M059J (cell line): ENCODE results near the gene RPS3. TPM values are rescaled to one million over a fixed set of nuclear protein-coding genes. Genes with fewer than 3 reads are reported as not detected.
"Not testable (repeated sequence)": the region's sequence is repeated elsewhere in the genome, so short reads cannot be mapped to it uniquely, and the experiment has no call there.

ENCODE experiments used
- DNase-seq: peaks from one replicate; pipeline ENCODE4 v3.0.0-alpha.2; 2012; ENCODE audit warnings: low read depth
- total RNA-seq: library from RNA; depleted of rRNA; stranded (reverse); fragments of >200 nt; shearing (Covaris generic); gene quantifications from 2 replicates; pipeline ENCODE4 v1.2.3, GENCODE V29; 2014; rRNA removed

The RPS3 gene
- total RNA-seq, result 795 and 1,166 TPM in 2 replicates

GRCh38 chr11:75399344-75400145 lies at the start of gene RPS3:
RPS3 (plus strand) TSS chr11:75399518; CDS start chr11:75399548, 30 bp downstream.
- DNase-seq, result peak; percentile 90

GRCh38 chr11:75349521-75350116 lies 49.7 kb upstream of the RPS3 start:
- no peak for DNase-seq

GRCh38 chr11:75350122-75350742 lies 49.1 kb upstream of the RPS3 start:
- no peak for DNase-seq

GRCh38 chr11:75350743-75351540 lies 48.4 kb upstream of the RPS3 start:
- peak; percentile 31 for DNase-seq

GRCh38 chr11:75351541-75351790 lies 47.9 kb upstream of the RPS3 start, which contains the start of gene ARRB1:
ARRB1 (minus strand) TSS chr11:75351661; CDS start chr11:75351607, 54 bp downstream.
- DNase-seq, result peak; percentile 31

GRCh38 chr11:75351791-75352587 lies 47.3 kb upstream of the RPS3 start:
- DNase-seq, result no peak

GRCh38 chr11:75352588-75353206 lies 46.6 kb upstream of the RPS3 start:
- DNase-seq, result no peak

- no peak for DNase-seq
Observed at GRCh38 chr11:75355051-75355450, 44.3 kb upstream of the RPS3 start.

GRCh38 chr11:75356613-75357012 lies 42.7 kb upstream of the RPS3 start:
- no peak for DNase-seq

- DNase-seq, result not testable (repeated sequence)
Observed at GRCh38 chr11:75362285-75362684, 37.0 kb upstream of the RPS3 start.

- DNase-seq, result peak; percentile 31
Observed at GRCh38 chr11:75365711-75366181, 33.6 kb upstream of the RPS3 start.

GRCh38 chr11:75366826-75367225 lies 32.5 kb upstream of the RPS3 start:
- DNase-seq, result not testable (repeated sequence)

GRCh38 chr11:75369560-75370255 lies 29.6 kb upstream of the RPS3 start:
- DNase-seq, result no peak

- DNase-seq, result peak; percentile 51
Observed at GRCh38 chr11:75371949-75372876, 27.1 kb upstream of the RPS3 start.

- no peak for DNase-seq
Observed at GRCh38 chr11:75373201-75373600, 26.1 kb upstream of the RPS3 start.

- no peak for DNase-seq
Observed at GRCh38 chr11:75374646-75375045, 24.7 kb upstream of the RPS3 start.

GRCh38 chr11:75375626-75376025 lies 23.7 kb upstream of the RPS3 start:
- no peak for DNase-seq

GRCh38 chr11:75376175-75376574 lies 23.1 kb upstream of the RPS3 start:
- DNase-seq, result no peak

GRCh38 chr11:75378776-75379175 lies 20.5 kb upstream of the RPS3 start:
- not testable (repeated sequence) for DNase-seq
